H1 (cell line): Measurements from ENCODE around the gene MAP4K5. TPM values are rescaled to one million over a fixed set of nuclear protein-coding genes. Genes with fewer than 3 reads are reported as not detected.

ENCODE experiments used
- CTCF ChIA-PET: fragments of 300-600 bp; sonication (Branson Sonifier 250); formaldehyde crosslinking; loops from one replicate; lab custom pipeline; 2021; ENCODE audit not compliant: partially characterized antibody; lab: Charles Lee
- POLR2A ChIA-PET: fragments of 300-600 bp; sonication (Branson Sonifier 250); formaldehyde crosslinking; loops from one replicate; lab custom pipeline; 2021; ENCODE audit warnings: inconsistent platforms; ENCODE audit not compliant: partially characterized antibody; lab: Charles Lee
- DNase-seq, 2 experiments: peaks; one replicate each; pipeline versions ENCODE4 v3.0.0 to v3.0.0-alpha.2; 2010 to 2022; ENCODE audit warnings: low spot score in 2 of 2, low read depth in 1 of 2, mixed read lengths in 1 of 2
- FAIRE-seq: peaks from 2 replicates; lab custom pipeline; 2011; peaks lifted over from hg19 to GRCh38; lab: Jason Lieb, UNC
- H2AFZ ChIP-seq: 2 replicates; pipeline ENCODE4 v1.8.1; 2012; ENCODE audit warnings: low read length, inconsistent platforms
- H2AK5ac ChIP-seq: 2 replicates; pipeline ENCODE4 v1.6.1; 2013; ENCODE audit warnings: low read depth, low read length
- H2BK120ac ChIP-seq: replicated peaks from 2 replicates; pipeline ENCODE3; 2013; ENCODE audit warnings: low read depth, low read length, inconsistent platforms
- H2BK12ac ChIP-seq: 2 replicates; pipeline ENCODE4 v1.6.1; 2013; ENCODE audit warnings: low read depth, low read length
- H2BK15ac ChIP-seq: 2 replicates; pipeline ENCODE4 v1.6.1; 2013; ENCODE audit warnings: low read length
- H2BK20ac ChIP-seq: 2 replicates; pipeline ENCODE4 v1.6.1; 2013; ENCODE audit warnings: low read length
- H2BK5ac ChIP-seq: 2 replicates; pipeline ENCODE4 v1.6.1; 2013; ENCODE audit warnings: low read depth, low read length
- H3K14ac ChIP-seq: 2 replicates; pipeline ENCODE4 v1.6.1; 2013; ENCODE audit warnings: inconsistent platforms; ENCODE audit not compliant: insufficient read length
- H3K18ac ChIP-seq: 2 replicates; pipeline ENCODE4 v1.6.1; 2013; ENCODE audit warnings: low read length; ENCODE audit errors: extremely low read depth
- H3K23ac ChIP-seq: 2 replicates; pipeline ENCODE4 v1.6.1; 2013; ENCODE audit warnings: inconsistent platforms; ENCODE audit not compliant: insufficient read length
- H3K23me2 ChIP-seq: 2 replicates; pipeline ENCODE4 v1.6.1; 2013; ENCODE audit warnings: low read depth, low read length
- H3K27ac ChIP-seq: 2 replicates; pipeline ENCODE4 v1.6.1; 2011; ENCODE audit warnings: low read depth, low read length, inconsistent platforms
- H3K27me3 ChIP-seq, 4 experiments: replicated peaks in 1 of 4; 1 replicate in 1 of 4; 2 replicates in 3 of 4; pipeline versions ENCODE4 v1.6.1 to v1.8.1; 2011 to 2013; ENCODE audit warnings: low read length in 3 of 4, mild to moderate bottlenecking in 3 of 4, inconsistent platforms in 2 of 4, mixed read lengths in 2 of 4, moderate library complexity in 1 of 4; ENCODE audit not compliant: control insufficient read depth in 3 of 4, insufficient read depth in 3 of 4; ENCODE audit errors: extremely low read depth in 1 of 4
- H3K36me3 ChIP-seq, 4 experiments: 2 replicates each; pipeline versions ENCODE4 v1.6.1 to v1.8.1; 2011 to 2013; ENCODE audit warnings: mild to moderate bottlenecking in 4 of 4, low read length in 3 of 4, moderate library complexity in 2 of 4, control low read depth in 1 of 4, inconsistent platforms in 1 of 4; ENCODE audit not compliant: insufficient read depth in 4 of 4, control insufficient read depth in 2 of 4
- H3K4ac ChIP-seq: replicated peaks from 2 replicates; pipeline ENCODE3; 2013; ENCODE audit warnings: low read length, low read depth, mixed read lengths, inconsistent platforms; ENCODE audit not compliant: insufficient read length
- H3K4me1 ChIP-seq, 4 experiments: replicated peaks in 1 of 4; 1 replicate in 1 of 4; 2 replicates in 3 of 4; pipeline versions ENCODE4 v1.6.1 to v1.8.1; 2011 to 2013; ENCODE audit warnings: low read length in 3 of 4, inconsistent platforms in 2 of 4, mixed read lengths in 1 of 4; ENCODE audit not compliant: insufficient read depth in 4 of 4, control insufficient read depth in 3 of 4
- H3K4me2 ChIP-seq, 2 experiments: 2 replicates each; pipeline versions ENCODE4 v1.6.1 to v1.8.1; 2011 to 2013; ENCODE audit warnings: low read depth in 2 of 2, low read length in 2 of 2, control low read depth in 1 of 2, inconsistent platforms in 1 of 2, mild to moderate bottlenecking in 1 of 2; ENCODE audit not compliant: insufficient read depth in 1 of 2
- H3K4me3 ChIP-seq, 4 experiments: fragments of 200-600, 300-600 bp in 1 of 4; sonication (generic), shearing (Covaris generic), sonication (Bioruptor Twin) in 1 of 4; 2 replicates each; pipeline versions ENCODE4 v1.5.1 to v1.8.1; 2011 to 2016; ENCODE audit warnings: low read length in 4 of 4, low read depth in 3 of 4, control low read depth in 2 of 4, inconsistent platforms in 2 of 4, mild to moderate bottlenecking in 2 of 4, mixed read lengths in 1 of 4, moderate library complexity in 1 of 4; ENCODE audit not compliant: insufficient read depth in 2 of 4; ENCODE audit errors: extremely low read depth in 1 of 4
- H3K56ac ChIP-seq: replicated peaks from 2 replicates; pipeline ENCODE3; 2013; ENCODE audit warnings: low read depth, mild to moderate bottlenecking, mixed read lengths, low read length, inconsistent platforms; ENCODE audit not compliant: insufficient read length
- H3K79me1 ChIP-seq: 2 replicates; pipeline ENCODE4 v1.6.1; 2013; ENCODE audit warnings: low read depth, low read length, control low read depth
- H3K79me2 ChIP-seq, 2 experiments: 2 replicates each; pipeline versions ENCODE4 v1.6.1 to v1.8.1; 2012 to 2013; ENCODE audit warnings: low read length in 2 of 2, mild to moderate bottlenecking in 2 of 2, inconsistent platforms in 1 of 2; ENCODE audit not compliant: insufficient read depth in 2 of 2, control insufficient read depth in 1 of 2
- H3K9ac ChIP-seq, 4 experiments: replicated peaks in 1 of 4; 1 replicate in 1 of 4; 2 replicates in 3 of 4; pipeline versions ENCODE4 v1.6.1 to v1.8.1; 2011 to 2013; ENCODE audit warnings: low read depth in 3 of 4, low read length in 3 of 4, control low read depth in 2 of 4, mild to moderate bottlenecking in 2 of 4, moderate library complexity in 2 of 4, inconsistent platforms in 1 of 4; ENCODE audit errors: extremely low read depth in 1 of 4
- H3K9me3 ChIP-seq, 2 experiments: 2 replicates each; pipeline versions ENCODE4 v1.6.1 to v1.8.1; 2012 to 2013; ENCODE audit warnings: mild to moderate bottlenecking in 2 of 2, moderate library complexity in 2 of 2, control low read depth in 1 of 2, inconsistent platforms in 1 of 2, low read depth in 1 of 2, low read length in 1 of 2, mixed read lengths in 1 of 2; ENCODE audit not compliant: insufficient read depth in 2 of 2
- H4K20me1 ChIP-seq, 2 experiments: replicated peaks in 1 of 2; 2 replicates each; pipeline versions ENCODE3 to v1.8.1; 2011 to 2013; ENCODE audit warnings: inconsistent platforms in 2 of 2, low read length in 2 of 2, mild to moderate bottlenecking in 1 of 2; ENCODE audit not compliant: insufficient read depth in 2 of 2, control insufficient read depth in 1 of 2
- H4K5ac ChIP-seq: 2 replicates; pipeline ENCODE4 v1.6.1; 2013; ENCODE audit warnings: low read length, low read depth, mixed read lengths, inconsistent platforms; ENCODE audit not compliant: insufficient read length
- H4K8ac ChIP-seq: 2 replicates; pipeline ENCODE4 v1.8.0; 2013; ENCODE audit warnings: mild to moderate bottlenecking, moderate library complexity, low read length, inconsistent platforms; ENCODE audit not compliant: insufficient read depth; ENCODE audit errors: extremely low read depth
- H4K91ac ChIP-seq: replicated peaks from 2 replicates; pipeline ENCODE3; 2013; ENCODE audit warnings: low read length, mixed read lengths, inconsistent platforms; ENCODE audit not compliant: insufficient read length
- ASH2L ChIP-seq: fragments of 200-600, 300-600 bp; sonication (generic); IDR thresholded peaks from one replicate; pipeline ENCODE4 v1.7.1; 2017; ENCODE audit warnings: low read length
- BACH1 ChIP-seq: IDR thresholded peaks from 2 replicates; pipeline ENCODE4 v1.6.1; 2012; ENCODE audit warnings: low read length, improper control_type of control experiment
- CBX5 ChIP-seq: fragments of 300-800, 300-1000 bp; sonication (generic); IDR thresholded peaks from 2 replicates; pipeline ENCODE4 v1.7.1; 2016; ENCODE audit warnings: antibody characterized with exemption, low read length, low read depth
- CEBPB ChIP-seq: IDR thresholded peaks from 2 replicates; pipeline ENCODE4 v1.6.1; 2012; ENCODE audit warnings: low read depth, low read length
- GTF2F1 ChIP-seq: IDR thresholded peaks from 2 replicates; pipeline ENCODE4 v1.6.1; 2012; ENCODE audit warnings: low read depth, low read length, improper control_type of control experiment, borderline replicate concordance
- HDAC6 ChIP-seq: IDR thresholded peaks from one replicate; pipeline ENCODE4 v1.7.1; 2012; ENCODE audit warnings: low read depth, mild to moderate bottlenecking, inconsistent platforms, low read length, moderate library complexity
- JUN ChIP-seq: IDR thresholded peaks from 2 replicates; pipeline ENCODE4 v1.6.1; 2011; ENCODE audit warnings: low read depth, mild to moderate bottlenecking, improper control_type of control experiment, low read length
- KDM1A ChIP-seq: fragments of 200-600, 300-600 bp; sonication (generic); IDR thresholded peaks from 2 replicates; pipeline ENCODE4 v1.7.1; 2016; ENCODE audit warnings: mild to moderate bottlenecking, low read length, borderline replicate concordance
- MAX ChIP-seq: IDR thresholded peaks from 2 replicates; pipeline ENCODE4 v1.6.1; 2012; ENCODE audit warnings: inconsistent platforms
- RBBP5 ChIP-seq: IDR thresholded peaks from 2 replicates; pipeline ENCODE4 v1.7.1; 2012; ENCODE audit warnings: low read depth, mild to moderate bottlenecking, inconsistent platforms, low read length, moderate library complexity, borderline replicate concordance
- RXRA ChIP-seq: IDR thresholded peaks from 2 replicates; pipeline ENCODE4 v1.6.1; 2011; ENCODE audit warnings: low read depth, mild to moderate bottlenecking, low read length, moderate library complexity; ENCODE audit not compliant: insufficient read depth
- SAP30 ChIP-seq: fragments of 300-600 bp; sonication (generic); IDR thresholded peaks from 2 replicates; pipeline ENCODE4 v1.7.1; 2012; ENCODE audit warnings: low read length, moderate library complexity, mild to moderate bottlenecking, inconsistent platforms; ENCODE audit not compliant: insufficient read depth, insufficient replicate concordance
- SP1 ChIP-seq: IDR thresholded peaks from 2 replicates; pipeline ENCODE4 v1.6.1; 2011; ENCODE audit warnings: low read depth, low read length
- SP4 ChIP-seq: IDR thresholded peaks from 2 replicates; pipeline ENCODE4 v1.6.1; 2012; ENCODE audit warnings: low read length, inconsistent platforms
- TAF1 ChIP-seq: IDR thresholded peaks from 2 replicates; pipeline ENCODE4 v1.6.1; 2011; ENCODE audit warnings: mild to moderate bottlenecking, low read depth, low read length
- TEAD4 ChIP-seq: IDR thresholded peaks from 2 replicates; pipeline ENCODE4 v1.6.1; 2012; ENCODE audit warnings: low read depth, low read length, inconsistent platforms, mixed read lengths
- YY1 ChIP-seq: IDR thresholded peaks from 2 replicates; pipeline ENCODE4 v1.6.1; 2011; ENCODE audit warnings: low read depth, mild to moderate bottlenecking, low read length
- WGBS, 2 experiments: shearing (Covaris generic) in 1 of 2; methylation state at CpG; one replicate each; pipeline versions ENCODE4 v1.1.6 to v1.1.7; 2013 to 2015; ENCODE audit warnings: low lambda C conversion rate in 2 of 2, mixed read lengths in 2 of 2, inconsistent platforms in 1 of 2, low coverage in 1 of 2, missing lambda C conversion rate in 1 of 2; ENCODE audit not compliant: insufficient replicate concordance in 2 of 2, insufficient coverage in 1 of 2, insufficient read length in 1 of 2; ENCODE audit errors: extremely low coverage in 1 of 2, missing lambda C conversion rate in 1 of 2; 5-methylcytosine and 5-hydroxymethylcytosine counted together
- polyA plus RNA-seq, 7 experiments: library from polyadenylated mRNA; depleted of rRNA in 3 of 7; stranded (reverse) in 5 of 7; unstranded in 2 of 7; fragments of >200 nt in 5 of 7; fragments of 200-250 nt in 2 of 7; gene quantifications; 1 replicate in 5 of 7; 2 replicates in 1 of 7; 4 replicates in 1 of 7; pipeline versions ENCODE4 v1.2.1 to v1.2.3, GENCODE V29; 2011 to 2013; ENCODE audit warnings: missing spikeins in 2 of 7, mixed read lengths in 2 of 7
- total RNA-seq: library from RNA; stranded (reverse); fragmentation: NEBNext Ultra II Directional; extraction: Animal tissue kit (Norgen Biotek cat#: 25700); gene quantifications from 2 replicates; pipeline ENCODE4 v1.2.1, GENCODE V29; 2021

The MAP4K5 gene
- total and polyA plus RNA-seq, 2 of the 8 experiments (the other 6 are each of a cell fraction or from before 2014, with no cell fraction given), result 7.6 to 34.5 TPM

DNA sequence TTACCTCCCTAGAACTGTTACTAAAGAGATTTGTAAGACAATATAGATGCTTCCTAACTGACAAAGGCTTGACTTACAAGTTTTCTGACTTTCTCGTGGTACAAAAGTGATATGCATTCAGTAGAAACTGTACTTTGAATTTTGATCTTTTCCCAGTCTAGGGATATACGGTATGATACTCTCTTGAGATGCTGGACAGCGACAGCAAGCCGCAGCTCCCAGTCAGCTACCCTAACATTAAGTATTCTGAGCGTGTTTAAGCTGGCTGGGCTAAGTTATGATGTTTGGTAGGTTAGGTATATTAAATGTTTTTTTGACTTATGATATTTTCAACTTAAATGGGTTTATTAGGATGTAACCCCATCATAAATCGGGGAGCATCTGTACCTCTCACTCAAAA lies 80.5 kb downstream of the MAP4K5 start:
- Histone ChIP-seq H3K23ac (no peak overlapping the region), H2BK120ac (no peak overlapping the region), H3K27ac (no peak overlapping the region), H3K4me1 (no peaks in the 10 kb centered on the region), H4K20me1 (peaks cover 0 to 1% of the 10 kb centered on the region in 2 experiments), H2BK12ac (no peak overlapping the region), H3K79me2 (no peaks in the 10 kb centered on the region), H2AK5ac (no peak overlapping the region), H3K14ac (no peak overlapping the region), H2AFZ (no peak overlapping the region), H3K56ac (no peak overlapping the region), H2BK5ac (no peak overlapping the region), H3K4me3 (no peak overlapping the region), H4K8ac (no peak overlapping the region), H3K4ac (no peak overlapping the region), H3K36me3 (peaks cover 0 to 50% (median 13%) of the 10 kb centered on the region in 4 experiments), H3K18ac (no peak overlapping the region), H4K91ac (no peak overlapping the region), H3K27me3 (no peaks in the 10 kb centered on the region), H3K79me1 (no peaks in the 10 kb centered on the region), H4K5ac (no peak overlapping the region), H3K9me3 (no peaks in the 10 kb centered on the region), H3K4me2 (no peak overlapping the region), H2BK20ac (no peak overlapping the region), H3K9ac (no peak overlapping the region), H2BK15ac (no peak overlapping the region), H3K23me2 (no peaks in the 10 kb centered on the region)
- 91% methylated on average over 6 of the region's 6 CpGs; no CpG with 5 or more reads in 1 of the 2 experiments for WGBS, 2 experiments
- POLR2A ChIA-PET, result no interaction called here
- CTCF ChIA-PET, result no interaction called here
- no peak for DNase-seq
- FAIRE-seq, result no peak
- TF ChIP-seq CBX5 (no peak), MAX (no peak), GTF2F1 (no peak), YY1 (no peak), BACH1 (no peak), SP1 (no peak), RXRA (no peak), TAF1 (no peak), KDM1A (no peak), SP4 (no peak), CEBPB (no peak), TEAD4 (no peak), JUN (no peak), SAP30 (no peak), HDAC6 (no peak), RBBP5 (no peak), ASH2L (no peak)
